ENCODE data around the gene RNF220.

RNF220 gene

DNA sequence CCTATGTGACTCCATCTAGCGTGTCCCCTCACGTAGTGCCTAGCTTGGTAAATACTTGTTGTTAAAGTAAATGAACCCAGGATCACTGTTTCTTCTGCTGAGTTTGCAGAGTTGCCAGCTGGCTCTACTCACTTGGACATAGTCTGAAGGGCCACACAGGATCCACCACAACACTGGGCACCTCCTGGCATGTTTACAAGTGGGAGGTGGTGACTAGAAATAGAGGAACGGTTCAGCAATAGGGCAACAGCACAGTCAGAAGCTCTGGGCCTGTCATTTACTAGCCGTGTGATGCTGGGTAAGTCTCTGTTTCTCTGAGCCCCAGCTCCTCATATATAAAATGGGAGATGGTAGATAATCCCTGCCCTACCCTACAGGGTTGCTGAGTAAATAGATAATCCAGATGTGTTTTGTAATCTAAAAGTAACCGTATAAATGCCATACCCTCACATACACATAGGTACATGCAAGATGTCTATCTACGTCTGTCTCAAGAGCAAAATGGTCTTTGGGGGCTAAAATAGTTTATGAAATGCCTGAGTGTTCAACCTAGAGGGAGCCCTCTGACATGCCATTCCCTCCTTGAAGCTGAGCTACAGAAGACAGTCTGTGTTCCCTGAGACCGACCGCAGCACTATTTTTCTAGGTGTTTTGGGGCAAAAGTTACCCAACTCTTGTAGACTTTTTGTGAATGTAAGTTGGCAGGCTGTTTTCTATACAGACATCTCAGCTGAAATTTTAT lies 20.5 kb downstream of the RNF220 start:
- in situ Hi-C loops (cut with MboI; ENCODE audit: low sequenced_read_pairs) = no loop called here

DNA sequence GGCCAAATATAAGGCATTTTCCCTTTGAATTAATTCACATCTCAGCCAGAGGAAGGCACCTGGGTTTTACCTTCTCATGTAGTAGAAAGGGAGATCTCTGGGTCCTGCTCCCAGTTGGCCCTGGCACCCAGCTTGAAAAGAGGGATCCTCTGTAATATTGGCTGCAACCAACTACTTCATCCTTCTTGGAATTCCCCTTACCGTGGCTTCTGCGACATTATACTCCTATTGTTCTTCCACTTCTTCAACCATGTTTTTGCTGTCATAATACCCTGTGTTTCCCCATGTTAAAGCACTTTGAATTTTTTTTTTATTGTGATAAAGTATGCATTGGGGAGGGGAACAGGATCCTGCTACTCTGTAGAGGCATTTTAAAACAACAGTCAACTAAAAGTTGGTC lies 26.8 kb downstream of the RNF220 start:
- in situ Hi-C loops (cut with MboI; ENCODE audit: low sequenced_read_pairs) = no loop called here

DNA sequence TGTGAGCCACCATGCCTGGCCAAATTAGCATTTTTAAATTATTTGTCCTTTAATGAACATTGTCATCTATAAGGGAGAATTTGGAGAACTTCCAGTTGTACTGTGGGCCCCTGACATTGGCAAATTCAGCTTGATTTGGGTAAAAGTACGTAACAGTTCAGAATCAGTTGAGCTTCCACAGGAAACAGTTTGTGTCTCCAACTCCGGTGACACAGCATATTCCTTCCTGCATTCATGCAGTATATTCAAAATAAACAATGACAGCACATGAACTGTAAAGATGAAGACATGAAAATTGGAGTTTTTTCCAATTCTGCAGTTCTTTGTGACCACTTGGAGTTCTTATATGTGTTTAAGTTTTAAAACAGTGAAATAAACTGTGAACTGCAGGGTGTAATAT lies 28.2 kb downstream of the RNF220 start:
- in situ Hi-C loops (cut with MboI; ENCODE audit: low sequenced_read_pairs) = no loop called here

GRCh38 chr1:44436401-44437106 lies 31.5 kb downstream of the RNF220 start:
- in situ Hi-C loops (cut with MboI; ENCODE audit: low sequenced_read_pairs) = no loop called here

DNA sequence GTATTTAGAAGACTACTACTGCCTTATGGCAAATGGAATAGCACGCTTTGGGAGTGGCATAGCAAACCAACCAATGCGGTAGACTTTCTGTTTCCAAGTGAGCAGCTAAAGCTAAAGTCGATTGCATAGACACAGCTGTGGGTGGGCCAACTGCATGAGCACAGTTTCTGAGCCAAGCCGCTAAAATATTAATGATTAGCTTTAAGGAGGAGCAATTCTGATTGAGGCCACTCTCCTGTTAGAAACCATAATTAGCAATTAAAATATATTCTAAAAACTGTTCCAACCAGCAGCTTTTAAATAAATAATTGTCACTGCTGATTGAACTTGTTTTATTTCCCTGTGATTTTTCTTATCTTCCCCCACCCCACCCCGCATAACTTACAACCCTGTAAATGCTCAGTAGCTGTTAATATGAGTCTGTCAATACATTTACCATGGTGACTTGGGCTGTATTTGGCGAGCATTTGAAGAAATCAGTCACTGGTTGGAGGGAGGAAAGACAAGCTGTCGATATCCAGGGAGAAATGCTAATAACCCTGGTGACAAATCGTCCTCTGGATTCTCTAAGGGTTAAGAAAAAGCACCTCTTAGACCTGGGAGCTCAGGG lies 32.2 kb downstream of the RNF220 start:
- in situ Hi-C loops (cut with MboI; ENCODE audit: low sequenced_read_pairs) = no loop called here

DNA sequence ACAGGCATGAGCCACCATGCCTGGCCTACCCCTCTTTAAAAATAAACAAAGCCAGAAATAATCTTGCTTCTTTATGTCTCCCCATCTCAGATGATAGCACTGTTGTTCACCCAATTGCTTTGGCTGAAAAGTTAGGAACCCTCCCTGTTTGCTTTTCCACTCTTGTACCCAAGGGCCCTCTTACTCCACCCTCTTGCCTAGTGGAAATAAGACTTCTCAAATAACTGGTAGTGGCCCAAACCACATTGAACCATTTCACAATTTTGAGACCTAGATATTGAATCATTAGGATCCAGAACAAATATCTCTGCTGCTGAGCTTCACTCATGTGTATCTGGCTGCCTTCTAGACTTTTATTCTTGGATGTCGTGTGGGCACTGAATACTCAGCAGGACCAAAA lies 37.7 kb downstream of the RNF220 start:
- in situ Hi-C loops (cut with MboI; ENCODE audit: low sequenced_read_pairs) = no loop called here

- in situ Hi-C loops (cut with MboI; ENCODE audit: low sequenced_read_pairs) = no loop called here
Measured at GRCh38 chr1:44447051-44447810, 42.2 kb downstream of the RNF220 start.

DNA sequence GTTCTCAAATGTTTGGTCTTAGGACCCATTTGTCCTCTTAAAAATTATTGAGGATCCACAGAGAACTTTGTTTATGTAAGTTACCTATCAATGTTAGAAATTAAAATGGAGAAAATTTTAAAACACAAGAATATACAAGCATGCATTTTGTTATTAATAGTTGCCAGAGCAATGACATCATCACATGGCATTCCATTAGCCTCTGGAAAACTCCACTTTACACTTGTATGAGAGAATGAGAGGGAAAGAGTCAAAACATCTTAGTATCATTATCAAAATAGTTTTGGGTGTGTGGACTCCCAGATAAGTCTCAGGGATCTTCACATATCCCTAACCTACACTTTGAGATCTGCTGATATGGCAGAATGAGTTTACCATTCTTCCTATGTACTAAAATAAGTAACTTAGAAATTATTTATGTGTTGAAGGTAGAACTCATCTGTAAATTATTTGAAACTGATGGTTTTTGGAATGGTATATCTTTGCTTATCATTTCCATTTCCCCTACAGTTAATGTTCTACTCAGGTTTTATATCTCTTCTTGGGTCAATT lies 48.8 kb downstream of the RNF220 start:
- in situ Hi-C loops (cut with MboI; ENCODE audit: low sequenced_read_pairs) = no loop called here

DNA sequence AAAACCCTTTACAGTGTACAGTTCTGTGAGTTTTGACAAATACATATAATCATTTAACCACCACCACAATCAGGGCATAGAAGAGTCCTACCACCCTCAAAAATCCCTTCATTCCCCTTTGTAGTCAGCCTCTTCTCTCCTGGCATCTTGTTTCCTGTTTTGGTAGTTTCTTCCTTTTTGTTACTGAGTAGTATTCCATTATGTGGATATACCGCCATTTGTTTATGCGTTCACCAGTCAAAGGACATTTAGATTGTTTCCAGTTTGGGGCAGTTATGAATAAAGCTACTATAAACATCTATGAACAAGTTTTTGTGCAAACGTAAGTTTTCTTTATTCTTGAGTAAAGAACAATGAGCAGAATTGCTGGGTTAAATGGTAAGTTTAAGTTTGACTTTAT lies 49.6 kb downstream of the RNF220 start:
- in situ Hi-C loops (cut with MboI; ENCODE audit: low sequenced_read_pairs) = no loop called here

DNA sequence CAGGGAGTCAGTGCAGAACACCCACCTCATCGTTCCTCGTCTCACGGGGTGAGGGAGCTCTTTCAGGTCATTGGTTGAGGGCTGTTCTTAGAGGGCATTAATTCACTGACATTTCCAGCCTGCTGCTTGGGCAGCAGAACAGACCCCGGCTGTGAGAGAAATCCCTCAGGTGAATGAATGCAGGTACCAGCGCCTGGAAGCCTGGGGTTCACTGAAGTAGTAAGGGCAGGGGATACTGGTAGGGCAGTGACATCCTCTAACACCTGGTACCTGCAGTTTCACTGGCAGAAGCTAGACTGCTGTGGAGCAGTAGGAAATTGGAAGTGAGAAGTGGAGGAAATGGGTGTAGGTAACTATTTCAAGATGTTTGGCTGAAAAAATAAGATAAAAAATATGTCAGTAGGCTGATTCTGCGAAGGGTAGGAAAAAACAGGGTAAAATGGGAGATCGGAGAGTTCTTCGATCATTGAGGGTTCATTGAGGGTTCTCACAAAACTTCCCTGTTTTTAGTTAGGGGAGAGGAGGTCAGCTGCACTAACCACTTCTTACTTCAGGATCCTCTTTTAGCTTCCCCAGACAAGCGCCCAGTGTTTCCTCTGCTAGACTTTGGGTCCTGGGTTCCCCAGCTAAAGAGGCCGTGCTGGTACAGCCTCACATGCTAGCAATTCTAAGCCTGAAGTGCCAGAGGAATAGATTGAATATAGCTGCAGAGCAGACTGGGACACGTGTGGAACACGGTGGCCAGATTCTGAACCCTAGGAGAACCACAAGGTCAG lies 55.2 kb downstream of the RNF220 start:
- in situ Hi-C loops (cut with MboI; ENCODE audit: low sequenced_read_pairs) = no loop called here

- in situ Hi-C loops (cut with MboI; ENCODE audit: low sequenced_read_pairs) = no loop called here
Measured at GRCh38 chr1:44464361-44464760, 59.3 kb downstream of the RNF220 start.

GRCh38 chr1:44467566-44467965 lies 62.5 kb downstream of the RNF220 start:
- in situ Hi-C loops (cut with MboI; ENCODE audit: low sequenced_read_pairs) = no loop called here

- in situ Hi-C loops (cut with MboI; ENCODE audit: low sequenced_read_pairs) = no loop called here
Measured at GRCh38 chr1:44471911-44472453, 66.9 kb downstream of the RNF220 start.

DNA sequence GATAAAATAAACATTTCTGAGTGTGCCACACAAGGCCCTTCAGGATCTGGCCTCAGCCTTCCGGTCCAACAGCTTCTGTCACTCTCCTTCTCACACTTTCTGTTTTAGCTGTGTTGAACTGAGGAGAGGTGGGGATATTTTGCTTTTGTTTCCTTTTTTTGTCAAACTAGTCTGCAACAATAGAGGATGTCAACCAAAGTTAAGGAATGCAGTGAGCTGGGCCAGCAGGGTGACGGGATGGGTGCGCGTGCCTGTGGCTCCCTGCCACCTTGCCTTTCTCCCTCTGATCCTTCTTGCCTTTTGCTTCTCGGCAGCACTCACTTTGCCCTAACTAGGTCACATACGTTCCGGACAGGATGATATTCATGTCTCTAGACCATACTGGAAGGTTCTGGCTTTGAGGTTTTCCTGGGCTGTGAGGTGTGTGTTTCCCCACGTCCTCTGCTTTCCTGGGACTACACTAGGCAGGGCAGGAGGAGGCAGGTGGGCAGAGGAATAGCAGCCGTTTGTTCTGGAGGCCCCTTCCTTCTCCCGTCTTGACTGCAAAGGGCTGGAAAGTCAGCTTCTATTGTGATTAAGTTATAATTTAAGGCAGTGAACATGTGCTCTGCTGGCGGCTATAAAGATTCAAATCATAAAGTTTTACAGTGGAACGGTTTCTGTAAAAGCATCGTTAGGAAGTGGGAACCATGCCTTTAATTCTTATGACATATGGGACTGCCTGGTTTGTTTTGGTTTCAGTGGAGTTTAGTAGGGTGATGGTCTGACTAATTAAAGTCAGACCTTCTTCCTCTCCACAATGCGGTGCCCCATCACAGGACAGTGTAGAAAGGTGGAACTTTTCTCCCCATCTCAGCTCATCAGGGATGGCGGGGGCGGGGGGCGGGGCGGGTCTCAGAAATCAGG lies 67.8 kb downstream of the RNF220 start:
- in situ Hi-C loops (cut with MboI; ENCODE audit: low sequenced_read_pairs) = no loop called here

DNA sequence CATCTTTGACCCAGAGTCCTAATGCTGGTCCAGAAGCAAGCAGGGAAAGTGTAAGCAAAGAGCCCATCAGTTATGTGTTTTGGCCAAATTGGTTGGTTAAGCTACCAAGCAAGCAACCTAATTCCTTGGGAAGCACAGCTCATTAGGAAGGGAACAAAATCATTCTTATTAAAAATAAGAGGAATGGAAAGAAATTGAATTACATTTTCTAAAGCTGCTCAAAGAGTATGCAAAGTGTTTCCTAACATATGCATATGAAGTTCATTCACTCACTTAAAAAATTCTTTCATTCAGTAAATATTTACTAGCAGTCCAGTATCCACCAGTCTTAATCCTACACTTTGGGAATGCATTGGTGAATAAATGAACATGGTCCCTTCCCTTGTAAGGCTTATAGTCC lies 71.8 kb downstream of the RNF220 start:
- in situ Hi-C loops (cut with MboI; ENCODE audit: low sequenced_read_pairs) = no loop called here

- in situ Hi-C loops (cut with MboI; ENCODE audit: low sequenced_read_pairs) = no loop called here
Measured at GRCh38 chr1:44481701-44482100, 76.6 kb downstream of the RNF220 start.

DNA sequence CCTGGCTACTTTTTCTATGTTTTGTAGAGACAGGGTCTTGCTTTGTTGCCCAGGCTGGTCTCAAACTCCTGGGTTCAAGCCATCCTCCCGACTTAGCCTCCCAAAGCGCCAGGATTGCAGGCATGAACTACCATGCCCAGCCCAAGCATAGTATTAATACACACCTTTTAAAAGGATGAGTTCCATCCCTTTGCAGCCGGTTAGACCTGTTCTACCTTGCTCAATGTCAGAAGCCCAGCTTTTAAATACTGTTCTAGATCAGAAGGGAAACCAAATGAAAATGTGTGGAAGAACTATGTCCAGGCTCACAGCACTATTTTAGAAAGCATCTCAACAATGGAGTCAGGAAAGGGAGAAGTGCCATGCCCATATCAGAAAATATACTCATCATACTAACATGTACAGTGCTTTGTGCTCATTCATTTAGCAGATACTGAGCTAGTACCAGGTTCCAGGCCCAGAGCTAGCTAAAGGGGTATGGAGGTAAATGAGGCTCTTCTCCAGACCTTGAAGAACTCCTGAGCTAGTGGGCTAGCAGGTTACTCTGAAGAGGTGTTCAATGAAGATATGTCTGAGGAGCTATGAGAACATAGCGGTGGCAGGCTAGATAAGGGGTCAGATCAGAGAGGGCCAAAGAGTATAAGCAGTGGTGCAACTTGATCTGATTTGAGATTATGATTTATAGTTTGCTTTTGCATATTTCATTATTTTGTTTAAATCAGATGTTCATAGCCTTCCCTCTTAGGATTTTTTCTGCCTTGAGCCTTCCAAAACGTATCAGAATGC lies 78.2 kb downstream of the RNF220 start:
- in situ Hi-C loops (cut with MboI; ENCODE audit: low sequenced_read_pairs) = no loop called here

DNA sequence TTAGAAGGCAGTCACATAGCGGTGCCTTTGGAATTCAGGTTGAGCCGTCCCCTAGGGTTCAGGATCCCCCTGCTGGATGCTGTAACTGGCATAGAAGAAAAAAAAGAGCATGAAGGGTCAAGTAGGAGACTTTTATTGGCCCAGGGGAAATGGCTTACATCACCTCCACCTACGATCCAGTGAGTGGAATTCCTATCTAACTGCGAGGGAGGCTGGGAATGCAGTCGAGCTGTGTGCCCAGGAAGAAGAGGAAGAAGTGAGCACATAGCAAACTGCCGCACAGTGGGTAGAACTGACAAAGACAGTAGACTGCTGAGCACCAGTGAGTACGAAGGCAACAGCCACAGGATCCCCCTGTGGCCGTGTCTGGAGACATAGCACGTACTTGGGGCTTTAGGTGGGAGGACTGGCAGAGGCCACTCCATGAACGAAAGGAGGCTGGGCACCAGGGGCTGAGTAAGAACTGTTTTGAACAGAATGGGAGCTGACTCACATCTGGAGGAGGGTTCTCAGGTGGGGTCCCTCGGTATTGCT lies 79.2 kb downstream of the RNF220 start:
- in situ Hi-C loops (cut with MboI; ENCODE audit: low sequenced_read_pairs) = no loop called here

Measured in HL-60/S4 treated with phorbol 12-myristate 13-acetate at 8.2 ng/mL for 4 days and 3 days (cell line).